ENCODE data around the gene ARMC12.

DNA sequence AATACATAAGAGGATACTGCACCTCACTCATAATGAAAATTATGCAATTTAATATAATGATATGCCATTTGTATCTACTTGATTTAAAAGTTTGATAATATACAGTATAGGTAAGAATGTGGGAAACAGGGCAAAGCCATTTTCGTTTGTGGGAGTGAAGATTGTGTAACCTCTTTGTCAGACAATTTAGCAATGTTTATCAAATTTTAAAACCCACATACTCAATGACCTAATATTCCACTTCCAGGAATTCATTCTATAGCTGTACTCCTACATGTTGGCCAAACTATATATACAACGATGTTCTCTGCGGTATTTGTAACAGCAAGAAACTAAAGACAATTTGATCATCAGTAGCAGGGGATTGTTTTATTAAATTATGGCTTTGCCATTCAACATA lies 30.4 kb upstream of the ARMC12 start:
- TF ChIP-seq, protein P1, sequence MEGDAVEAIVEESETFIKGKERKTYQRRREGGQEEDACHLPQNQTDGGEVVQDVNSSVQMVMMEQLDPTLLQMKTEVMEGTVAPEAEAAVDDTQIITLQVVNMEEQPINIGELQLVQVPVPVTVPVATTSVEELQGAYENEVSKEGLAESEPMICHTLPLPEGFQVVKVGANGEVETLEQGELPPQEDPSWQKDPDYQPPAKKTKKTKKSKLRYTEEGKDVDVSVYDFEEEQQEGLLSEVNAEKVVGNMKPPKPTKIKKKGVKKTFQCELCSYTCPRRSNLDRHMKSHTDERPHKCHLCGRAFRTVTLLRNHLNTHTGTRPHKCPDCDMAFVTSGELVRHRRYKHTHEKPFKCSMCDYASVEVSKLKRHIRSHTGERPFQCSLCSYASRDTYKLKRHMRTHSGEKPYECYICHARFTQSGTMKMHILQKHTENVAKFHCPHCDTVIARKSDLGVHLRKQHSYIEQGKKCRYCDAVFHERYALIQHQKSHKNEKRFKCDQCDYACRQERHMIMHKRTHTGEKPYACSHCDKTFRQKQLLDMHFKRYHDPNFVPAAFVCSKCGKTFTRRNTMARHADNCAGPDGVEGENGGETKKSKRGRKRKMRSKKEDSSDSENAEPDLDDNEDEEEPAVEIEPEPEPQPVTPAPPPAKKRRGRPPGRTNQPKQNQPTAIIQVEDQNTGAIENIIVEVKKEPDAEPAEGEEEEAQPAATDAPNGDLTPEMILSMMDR (IDR thresholded peaks at IDR 0.05; ENCODE audit: low read length): no peak
- no peak for TF ChIP-seq EZH2 (IDR thresholded peaks at IDR 0.05; ENCODE audit: borderline replicate concordance, low read length)
